ENCODE results near the gene EHHADH.

Gene EHHADH

GRCh38 chr3:185270262-185270955 lies 16.6 kb upstream of the EHHADH start:
- Histone ChIP-seq H3K4me2 (no peak overlapping the region), H3K36me3 (ENCODE audit: insufficient read depth) (no peaks in the 10 kb centered on the region), H3K4me1 (ENCODE audit: low read depth, poor library complexity, severe bottlenecking) (no peaks in the 10 kb centered on the region), H3K4me3 (IDR thresholded peaks at IDR 0.05; ENCODE audit: insufficient read depth, low read depth, low read length) (no peak overlapping the region), H3K27me3 (ENCODE audit: insufficient read depth, low read depth) (no peaks in the 10 kb centered on the region), H3K27ac (no peak overlapping the region), H2AFZ (ENCODE audit: low read depth) (no peak overlapping the region), H3K79me2 (ENCODE audit: insufficient read depth, low read depth) (no peaks in the 10 kb centered on the region), H4K20me1 (ENCODE audit: insufficient read depth) (no peaks in the 10 kb centered on the region), H3K9ac (no peak overlapping the region)
- peak; percentile 50 for TF ChIP-seq CTCF (conservative IDR thresholded peaks at IDR 0.05; ENCODE audit: low read depth, low read length)

DNA sequence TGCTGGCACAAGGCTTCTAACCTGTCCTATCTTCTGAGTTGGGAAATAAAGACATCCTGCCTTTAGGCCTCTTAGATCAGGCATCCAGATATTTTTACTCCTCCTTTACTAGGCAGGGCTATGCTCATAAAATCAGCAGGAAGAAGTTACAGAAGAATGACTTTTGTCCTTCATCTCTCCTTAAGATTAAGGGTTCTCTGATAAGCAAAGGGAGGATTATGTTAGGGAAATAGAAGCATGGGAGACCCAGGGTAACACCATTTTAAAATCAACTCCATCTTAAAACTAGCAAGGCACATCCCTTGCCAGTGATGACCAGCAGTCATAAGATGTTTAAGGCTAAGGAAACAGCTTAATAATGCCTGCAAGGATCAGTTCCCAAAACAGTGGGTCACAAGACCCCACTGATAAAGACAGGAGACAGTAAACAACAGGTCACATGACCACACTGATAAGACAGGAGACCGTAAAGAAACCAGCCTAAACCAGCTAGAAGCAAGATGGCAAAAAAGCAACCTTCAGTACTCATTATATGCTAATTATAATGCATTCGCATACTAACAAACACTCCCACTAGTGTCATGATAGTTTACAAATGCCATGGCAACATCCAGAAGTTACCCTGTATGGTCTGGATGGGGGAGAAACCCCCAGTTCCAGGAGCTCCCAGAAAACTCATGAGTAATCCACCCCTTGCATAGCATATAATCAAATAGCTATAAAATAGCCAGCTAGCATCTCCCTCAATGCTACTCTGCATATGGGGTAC lies 14.5 kb upstream of the EHHADH start:
- H3K27me3 ChIP-seq (ENCODE audit: insufficient read depth, low read depth) = no peaks in the 10 kb centered on the region
- no peak overlapping the region for H2AFZ ChIP-seq (ENCODE audit: low read depth)
- H3K79me2 ChIP-seq (ENCODE audit: insufficient read depth, low read depth) = no peaks in the 10 kb centered on the region
- no peak overlapping the region for H3K9ac ChIP-seq
- H3K4me1 ChIP-seq (ENCODE audit: low read depth, poor library complexity, severe bottlenecking) = no peaks in the 10 kb centered on the region
- H4K20me1 ChIP-seq (ENCODE audit: insufficient read depth) = no peaks in the 10 kb centered on the region
- H3K4me2 ChIP-seq = no peak overlapping the region
- H3K36me3 ChIP-seq (ENCODE audit: insufficient read depth) = no peaks in the 10 kb centered on the region
- H3K4me3 ChIP-seq (IDR thresholded peaks at IDR 0.05; ENCODE audit: insufficient read depth, low read depth, low read length) = no peak overlapping the region
- TF ChIP-seq CTCF (conservative IDR thresholded peaks at IDR 0.05; ENCODE audit: low read depth, low read length) = no peak
- no peak overlapping the region for H3K27ac ChIP-seq

DNA sequence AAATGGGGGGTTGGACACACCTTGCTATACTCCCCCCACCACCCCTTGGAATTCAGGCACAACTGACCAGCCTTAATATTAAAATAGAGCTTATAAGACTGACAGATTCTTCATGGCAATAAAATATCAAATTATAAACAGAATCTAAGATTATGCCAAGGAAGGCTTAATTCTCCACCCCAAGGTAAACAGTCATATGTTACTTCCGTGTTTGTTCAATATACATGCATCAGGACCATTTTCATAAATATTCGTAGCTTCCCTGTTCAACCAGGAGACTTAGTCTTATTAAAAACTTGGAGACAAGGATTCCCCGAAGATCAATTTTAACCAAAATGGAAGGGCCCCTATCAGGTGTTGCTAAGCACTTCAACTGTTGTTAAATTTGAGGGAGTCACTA lies 13.3 kb upstream of the EHHADH start:
- no peak overlapping the region for H2AFZ ChIP-seq (ENCODE audit: low read depth)
- TF ChIP-seq CTCF (conservative IDR thresholded peaks at IDR 0.05; ENCODE audit: low read depth, low read length) = no peak
- H3K36me3 ChIP-seq (ENCODE audit: insufficient read depth) = no peaks in the 10 kb centered on the region
- no peaks in the 10 kb centered on the region for H4K20me1 ChIP-seq (ENCODE audit: insufficient read depth)
- H3K4me2 ChIP-seq = no peak overlapping the region
- H3K4me3 ChIP-seq (IDR thresholded peaks at IDR 0.05; ENCODE audit: insufficient read depth, low read depth, low read length) = no peak overlapping the region
- H3K4me1 ChIP-seq (ENCODE audit: low read depth, poor library complexity, severe bottlenecking) = no peaks in the 10 kb centered on the region
- no peaks in the 10 kb centered on the region for H3K27me3 ChIP-seq (ENCODE audit: insufficient read depth, low read depth)
- no peak overlapping the region for H3K9ac ChIP-seq
- no peaks in the 10 kb centered on the region for H3K79me2 ChIP-seq (ENCODE audit: insufficient read depth, low read depth)
- no peak overlapping the region for H3K27ac ChIP-seq

DNA sequence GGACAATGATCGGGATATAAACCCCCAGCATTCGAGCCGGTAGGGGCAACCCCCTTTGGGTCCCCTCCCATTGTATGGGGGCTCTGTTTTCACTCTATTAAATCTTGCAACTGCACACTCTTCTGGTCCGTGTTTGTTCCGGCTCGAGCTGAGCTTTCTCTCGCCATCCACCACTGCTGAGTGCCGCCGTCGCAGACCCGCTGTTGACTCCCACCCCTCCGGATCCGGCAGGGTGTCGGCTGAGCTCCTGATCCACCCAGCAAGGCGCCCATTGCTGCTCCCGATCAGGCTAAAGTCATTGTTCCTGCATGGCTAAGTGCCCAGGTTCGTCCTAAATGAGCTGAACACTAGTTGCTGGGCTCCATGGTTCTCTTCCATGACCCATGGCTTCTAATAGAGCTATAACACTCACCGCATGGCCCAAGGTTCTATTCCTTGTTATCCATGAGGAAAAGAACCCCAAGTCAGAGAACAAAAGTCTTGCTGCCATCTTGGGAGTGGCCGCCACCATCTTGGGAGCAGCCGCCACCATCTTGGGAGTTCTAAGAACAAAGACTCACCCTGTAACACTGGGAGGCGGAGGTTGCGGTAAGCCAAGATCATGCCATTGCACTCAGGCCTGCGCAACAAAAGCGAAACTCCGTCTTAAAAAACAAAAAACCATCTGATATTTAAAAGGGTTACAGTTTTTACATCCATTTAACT lies 11.2 kb upstream of the EHHADH start:
- Histone ChIP-seq H2AFZ (ENCODE audit: low read depth) (no peak overlapping the region), H3K79me2 (ENCODE audit: insufficient read depth, low read depth) (no peaks in the 10 kb centered on the region), H4K20me1 (ENCODE audit: insufficient read depth) (no peaks in the 10 kb centered on the region), H3K36me3 (ENCODE audit: insufficient read depth) (no peaks in the 10 kb centered on the region), H3K9ac (no peak overlapping the region), H3K4me1 (ENCODE audit: low read depth, poor library complexity, severe bottlenecking) (no peaks in the 10 kb centered on the region), H3K4me3 (IDR thresholded peaks at IDR 0.05; ENCODE audit: insufficient read depth, low read depth, low read length) (no peak overlapping the region), H3K27me3 (ENCODE audit: insufficient read depth, low read depth) (no peaks in the 10 kb centered on the region), H3K27ac (no peak overlapping the region), H3K4me2 (no peak overlapping the region)
- no peak for TF ChIP-seq CTCF (conservative IDR thresholded peaks at IDR 0.05; ENCODE audit: low read depth, low read length)
